ENCODE results near the gene SURF6.
A peak's percentile ranks its signal among the peaks of the same experiment; 100 is the strongest.

DNA sequence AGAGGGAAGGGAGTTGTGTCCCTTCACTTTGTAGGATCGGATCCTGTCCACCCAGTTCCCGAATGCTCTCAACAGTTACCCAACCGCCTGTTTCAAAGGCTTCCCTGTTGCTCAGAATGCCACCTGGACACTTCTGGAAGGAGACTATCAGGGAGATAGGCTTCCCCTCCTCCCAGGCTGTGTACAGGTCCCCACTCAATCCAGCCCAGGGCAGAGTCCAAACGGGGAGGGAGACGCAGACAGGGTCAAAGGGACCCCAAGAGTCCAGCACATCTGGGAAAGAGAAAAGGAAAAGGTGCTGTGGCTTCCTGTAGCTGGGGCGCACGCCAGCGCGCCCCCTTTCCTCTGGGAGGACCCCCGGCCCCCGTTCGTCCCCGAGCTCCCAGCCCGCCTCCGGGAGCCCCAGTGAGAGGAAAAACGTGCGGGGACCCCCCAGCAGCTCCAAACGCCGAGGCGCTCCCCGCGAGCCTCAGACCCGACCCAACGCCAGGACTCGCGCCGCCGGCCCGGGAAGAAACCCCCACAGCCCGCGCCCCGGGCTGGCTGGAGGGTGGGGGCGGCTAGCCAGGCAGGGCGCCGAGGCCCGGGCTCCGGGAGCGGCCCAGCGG, 39.2 kb upstream of the SURF6 start:
- TF ChIP-seq, protein P1, sequence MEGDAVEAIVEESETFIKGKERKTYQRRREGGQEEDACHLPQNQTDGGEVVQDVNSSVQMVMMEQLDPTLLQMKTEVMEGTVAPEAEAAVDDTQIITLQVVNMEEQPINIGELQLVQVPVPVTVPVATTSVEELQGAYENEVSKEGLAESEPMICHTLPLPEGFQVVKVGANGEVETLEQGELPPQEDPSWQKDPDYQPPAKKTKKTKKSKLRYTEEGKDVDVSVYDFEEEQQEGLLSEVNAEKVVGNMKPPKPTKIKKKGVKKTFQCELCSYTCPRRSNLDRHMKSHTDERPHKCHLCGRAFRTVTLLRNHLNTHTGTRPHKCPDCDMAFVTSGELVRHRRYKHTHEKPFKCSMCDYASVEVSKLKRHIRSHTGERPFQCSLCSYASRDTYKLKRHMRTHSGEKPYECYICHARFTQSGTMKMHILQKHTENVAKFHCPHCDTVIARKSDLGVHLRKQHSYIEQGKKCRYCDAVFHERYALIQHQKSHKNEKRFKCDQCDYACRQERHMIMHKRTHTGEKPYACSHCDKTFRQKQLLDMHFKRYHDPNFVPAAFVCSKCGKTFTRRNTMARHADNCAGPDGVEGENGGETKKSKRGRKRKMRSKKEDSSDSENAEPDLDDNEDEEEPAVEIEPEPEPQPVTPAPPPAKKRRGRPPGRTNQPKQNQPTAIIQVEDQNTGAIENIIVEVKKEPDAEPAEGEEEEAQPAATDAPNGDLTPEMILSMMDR (IDR thresholded peaks at IDR 0.05; ENCODE audit: poor library complexity) = peak; percentile 39
- TF ChIP-seq EZH2 (IDR thresholded peaks at IDR 0.05; ENCODE audit: borderline replicate concordance) = no peak
